DND-41 (cell line): Measurements from ENCODE around the gene ZNF780B.

Source experiments
- ATAC-seq: fragments of 200-7000 bp; cut with Tn5 transposase; 3 replicates; pipeline ENCODE4 v1.9.1; 2021; ENCODE audit warnings: low read depth; ENCODE audit not compliant: insufficient read depth
- DNase-seq: peaks from one replicate; pipeline ENCODE4 v3.0.0-alpha.2; 2020
- H2AFZ ChIP-seq: 2 replicates; pipeline ENCODE4 v1.6.0; 2012; ENCODE audit warnings: low read depth, low read length
- H3K27ac ChIP-seq: 2 replicates; pipeline ENCODE4 v1.5.1; 2012; ENCODE audit warnings: low read length, inconsistent platforms
- H3K27me3 ChIP-seq: fragments of 200-600 bp; sonication (generic); 2 replicates; pipeline ENCODE4 v1.6.0; 2012; ENCODE audit warnings: low read length, mild to moderate bottlenecking, inconsistent platforms; ENCODE audit not compliant: insufficient read depth, poor library complexity
- H3K36me3 ChIP-seq: 2 replicates; pipeline ENCODE4 v1.5.1; 2012; ENCODE audit warnings: low read length, inconsistent platforms; ENCODE audit not compliant: insufficient read depth
- H3K4me1 ChIP-seq: 2 replicates; pipeline ENCODE4 v1.5.1; 2012; ENCODE audit warnings: mild to moderate bottlenecking, low read length; ENCODE audit not compliant: insufficient read depth
- H3K4me2 ChIP-seq: 2 replicates; pipeline ENCODE4 v1.6.0; 2012; ENCODE audit warnings: mild to moderate bottlenecking, moderate library complexity, low read length, inconsistent platforms; ENCODE audit not compliant: insufficient read depth
- H3K4me3 ChIP-seq, 2 experiments: fragments of 200-600 bp in 1 of 2; shearing (Covaris generic) in 1 of 2; 2 replicates each; pipeline ENCODE4 v1.5.1; 2012 to 2016; ENCODE audit warnings: inconsistent platforms in 2 of 2, low read length in 2 of 2, mild to moderate bottlenecking in 2 of 2, low read depth in 1 of 2, moderate library complexity in 1 of 2
- H3K79me2 ChIP-seq: 2 replicates; pipeline ENCODE4 v1.6.0; 2012; ENCODE audit warnings: low read length, inconsistent platforms; ENCODE audit not compliant: insufficient read depth
- H3K9ac ChIP-seq: 2 replicates; pipeline ENCODE4 v1.6.0; 2012; ENCODE audit warnings: low read depth, mild to moderate bottlenecking, inconsistent platforms, low read length, moderate library complexity
- H3K9me3 ChIP-seq: 2 replicates; pipeline ENCODE4 v1.5.1; 2012; ENCODE audit warnings: low read length, moderate library complexity, mild to moderate bottlenecking, inconsistent platforms; ENCODE audit not compliant: insufficient read depth, severe bottlenecking
- H4K20me1 ChIP-seq: 2 replicates; pipeline ENCODE4 v1.6.0; 2012; ENCODE audit warnings: low read length; ENCODE audit not compliant: insufficient read depth
- CTCF ChIP-seq: IDR thresholded peaks from 2 replicates; pipeline ENCODE4 v1.5.1; 2012; ENCODE audit warnings: borderline replicate concordance, low read length, moderate library complexity, mild to moderate bottlenecking; ENCODE audit not compliant: poor library complexity, severe bottlenecking; ENCODE audit errors: extremely low read depth
- EZH2 ChIP-seq: IDR thresholded peaks from 3 replicates; pipeline ENCODE4 v1.6.1; 2012; ENCODE audit warnings: borderline replicate concordance, low read depth, mild to moderate bottlenecking, moderate library complexity, low read length, inconsistent platforms; ENCODE audit not compliant: severe bottlenecking

Gene ZNF780B

GRCh38 chr19:40023969-40024368, 32.1 kb downstream of the ZNF780B start:
- Histone ChIP-seq H4K20me1 (no peaks in the 10 kb centered on the region), H3K27ac (no peak overlapping the region), H3K9ac (no peak overlapping the region), H2AFZ (no peak overlapping the region), H3K4me2 (no peak overlapping the region), H3K27me3 (no peaks in the 10 kb centered on the region), H3K4me1 (no peaks in the 10 kb centered on the region), H3K79me2 (no peaks in the 10 kb centered on the region), H3K36me3 (no peaks in the 10 kb centered on the region), H3K4me3 (no peak overlapping the region), H3K9me3 (peaks cover 48% of the 10 kb centered on the region)
- DNase-seq = no peak
- no peak for TF ChIP-seq EZH2
- TF ChIP-seq CTCF = no peak
- ATAC-seq = no peak

- H3K27ac ChIP-seq = no peak overlapping the region
- no peak overlapping the region for H3K4me3 ChIP-seq
- no peak overlapping the region for H3K9ac ChIP-seq
- H3K36me3 ChIP-seq = peaks cover 50% of the 10 kb centered on the region
- DNase-seq (no peak), ATAC-seq (no peak)
- H2AFZ ChIP-seq = no peak overlapping the region
- no peaks in the 10 kb centered on the region for H3K79me2 ChIP-seq
- H4K20me1 ChIP-seq = no peaks in the 10 kb centered on the region
- no peaks in the 10 kb centered on the region for H3K4me1 ChIP-seq
- TF ChIP-seq EZH2 = no peak
- TF ChIP-seq CTCF = no peak
- peaks cover 26% of the 10 kb centered on the region for H3K9me3 ChIP-seq
- H3K4me2 ChIP-seq = no peak overlapping the region
- no peaks in the 10 kb centered on the region for H3K27me3 ChIP-seq
These were observed 42.0 kb downstream of the ZNF780B start for GRCh38 chr19:40013991-40014390.

GRCh38 chr19:40009674-40010073, 46.4 kb downstream of the ZNF780B start:
- Histone ChIP-seq H2AFZ (no peak overlapping the region), H3K79me2 (no peaks in the 10 kb centered on the region), H3K4me3 (no peak overlapping the region), H3K27ac (no peak overlapping the region), H3K36me3 (peaks cover 68% of the 10 kb centered on the region), H3K4me1 (no peaks in the 10 kb centered on the region), H3K9ac (no peak overlapping the region), H4K20me1 (no peaks in the 10 kb centered on the region), H3K4me2 (no peak overlapping the region), H3K9me3 (peaks cover 17% of the 10 kb centered on the region), H3K27me3 (no peaks in the 10 kb centered on the region)
- DNase-seq (no peak), ATAC-seq (no peak)
- TF ChIP-seq CTCF (no peak), EZH2 (no peak)

- Histone ChIP-seq H3K4me2 (no peak overlapping the region), H3K4me1 (no peaks in the 10 kb centered on the region)
- DNase-seq = no peak
These were observed 49.7 kb downstream of the ZNF780B start for GRCh38 chr19:40006273-40006691.

More at GRCh38 chr19:40006273-40006691, 49.7 kb downstream of the ZNF780B start:
- Histone ChIP-seq H3K36me3 (peaks cover 42% of the 10 kb centered on the region), H3K27ac (no peak overlapping the region), H3K4me3 (no peak overlapping the region), H3K27me3 (no peaks in the 10 kb centered on the region), H2AFZ (no peak overlapping the region), H3K9ac (no peak overlapping the region), H4K20me1 (no peaks in the 10 kb centered on the region), H3K9me3 (peaks cover 5% of the 10 kb centered on the region), H3K79me2 (no peaks in the 10 kb centered on the region)
- no peak for TF ChIP-seq CTCF
- ATAC-seq = no peak
